ENCODE data around the gene SLC25A26. TPM values are rescaled to one million over a fixed set of nuclear protein-coding genes. Genes with fewer than 3 reads are reported as not detected.

SLC25A26 gene
- total and polyA plus RNA-seq, 2 experiments from 2014 or later: 19.8 to 25.7 TPM

DNA sequence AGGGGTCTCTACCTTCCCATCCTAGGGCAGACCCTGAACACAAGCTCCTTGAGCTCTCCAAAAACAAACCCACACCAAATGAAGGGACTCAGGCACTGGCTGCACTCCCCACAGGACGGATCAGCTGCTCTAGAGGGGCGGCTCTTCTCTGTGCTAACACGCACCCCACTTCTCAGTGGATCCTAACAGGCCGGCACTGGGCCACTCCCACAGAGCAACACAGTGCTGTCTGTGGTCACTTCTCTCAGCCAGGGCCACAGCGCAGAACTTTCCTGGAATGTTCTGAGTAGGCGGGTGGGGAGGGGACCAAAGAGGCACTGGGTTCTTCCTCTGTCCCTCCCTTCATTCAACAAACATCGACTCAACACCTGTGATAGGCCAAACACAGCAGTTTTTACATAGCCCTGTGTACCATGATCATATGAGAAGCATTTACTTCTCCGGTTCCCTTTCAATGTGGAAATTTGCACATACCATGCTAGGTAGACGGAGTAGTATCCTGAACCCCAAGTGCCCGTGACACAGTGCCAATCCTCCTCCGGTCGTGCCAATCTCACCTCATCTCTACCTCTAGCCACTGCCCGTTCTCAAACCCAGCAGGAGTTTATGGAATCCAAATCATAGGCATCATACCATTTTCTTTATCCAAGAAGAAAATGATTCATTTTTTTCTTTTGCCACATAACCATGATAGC, 181.9 kb downstream of the SLC25A26 start:
- TF ChIP-seq EZH2 (IDR thresholded peaks at IDR 0.05; ENCODE audit: borderline replicate concordance) (no peak), EZH2phosphoT487 (IDR thresholded peaks at IDR 0.05; ENCODE audit: low read depth, severe bottlenecking, unreplicated experiment) (no peak)
- TF ChIP-seq, protein P1, sequence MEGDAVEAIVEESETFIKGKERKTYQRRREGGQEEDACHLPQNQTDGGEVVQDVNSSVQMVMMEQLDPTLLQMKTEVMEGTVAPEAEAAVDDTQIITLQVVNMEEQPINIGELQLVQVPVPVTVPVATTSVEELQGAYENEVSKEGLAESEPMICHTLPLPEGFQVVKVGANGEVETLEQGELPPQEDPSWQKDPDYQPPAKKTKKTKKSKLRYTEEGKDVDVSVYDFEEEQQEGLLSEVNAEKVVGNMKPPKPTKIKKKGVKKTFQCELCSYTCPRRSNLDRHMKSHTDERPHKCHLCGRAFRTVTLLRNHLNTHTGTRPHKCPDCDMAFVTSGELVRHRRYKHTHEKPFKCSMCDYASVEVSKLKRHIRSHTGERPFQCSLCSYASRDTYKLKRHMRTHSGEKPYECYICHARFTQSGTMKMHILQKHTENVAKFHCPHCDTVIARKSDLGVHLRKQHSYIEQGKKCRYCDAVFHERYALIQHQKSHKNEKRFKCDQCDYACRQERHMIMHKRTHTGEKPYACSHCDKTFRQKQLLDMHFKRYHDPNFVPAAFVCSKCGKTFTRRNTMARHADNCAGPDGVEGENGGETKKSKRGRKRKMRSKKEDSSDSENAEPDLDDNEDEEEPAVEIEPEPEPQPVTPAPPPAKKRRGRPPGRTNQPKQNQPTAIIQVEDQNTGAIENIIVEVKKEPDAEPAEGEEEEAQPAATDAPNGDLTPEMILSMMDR (IDR thresholded peaks at IDR 0.05; ENCODE audit: poor library complexity): no peak
- Histone ChIP-seq H3K4me1 (ENCODE audit: insufficient read depth) (peaks cover 6% of the 10 kb centered on the region), H2AFZ (no peak overlapping the region), H3K27ac (no peak overlapping the region), H3K4me2 (no peak overlapping the region), H3K36me3 (replicated peaks; ENCODE audit: insufficient read depth, low read depth) (no peaks in the 10 kb centered on the region), H4K20me1 (ENCODE audit: insufficient read depth, poor library complexity, severe bottlenecking) (no peaks in the 10 kb centered on the region), H3K4me3 (no peak overlapping the region), H3K79me2 (no peaks in the 10 kb centered on the region), H3K9me3 (ENCODE audit: low read depth) (no peaks in the 10 kb centered on the region), H3K9me2 (replicated peaks; ENCODE audit: insufficient read depth) (no peaks in the 10 kb centered on the region), H3K27me3 (no peaks in the 10 kb centered on the region)
- 96% methylated on average over 13 of the region's 13 CpGs for WGBS (ENCODE audit: low lambda C conversion rate, missing lambda C conversion rate)
- DNase-seq (ENCODE audit: low spot score): no peak

DNA sequence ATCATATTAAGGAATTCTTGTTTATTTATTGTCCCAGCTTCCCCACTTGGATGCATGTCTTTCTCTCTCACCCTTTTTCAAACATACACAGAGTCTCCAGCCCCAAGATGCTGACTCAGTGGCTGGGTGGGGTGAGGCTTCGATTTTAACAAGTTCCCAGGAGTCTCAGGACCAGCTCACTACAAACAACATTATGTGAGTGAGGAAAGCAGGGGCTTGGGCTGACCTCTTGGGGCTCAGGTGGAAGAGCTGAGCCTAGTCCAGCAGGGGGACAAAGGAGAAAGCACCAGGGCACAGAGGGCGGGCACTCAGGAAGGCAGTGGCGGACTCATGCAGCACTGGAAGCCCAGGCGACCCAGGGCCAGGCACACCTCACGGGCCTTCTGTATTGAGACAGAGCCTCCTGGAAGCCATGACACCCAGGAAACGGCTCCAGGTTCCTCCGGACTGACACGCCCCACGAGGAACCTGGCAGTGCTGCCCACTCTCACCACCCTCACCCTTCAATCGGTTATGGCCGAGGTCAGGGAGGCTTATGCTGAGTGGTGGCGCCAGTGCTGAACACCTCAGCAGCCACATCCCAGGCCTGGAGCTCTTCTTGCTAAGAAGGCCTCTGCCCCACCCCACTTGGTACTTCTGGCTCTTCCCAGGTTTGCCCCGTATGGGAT, 182.7 kb downstream of the SLC25A26 start:
- no peak overlapping the region for H3K4me2 ChIP-seq
- no peaks in the 10 kb centered on the region for H3K79me2 ChIP-seq
- no peak overlapping the region for H2AFZ ChIP-seq
- no peaks in the 10 kb centered on the region for H3K27me3 ChIP-seq
- no peak overlapping the region for H3K27ac ChIP-seq
- no peaks in the 10 kb centered on the region for H4K20me1 ChIP-seq (ENCODE audit: insufficient read depth, poor library complexity, severe bottlenecking)
- no peak for DNase-seq (ENCODE audit: low spot score)
- no peak for TF ChIP-seq EZH2phosphoT487 (IDR thresholded peaks at IDR 0.05; ENCODE audit: low read depth, severe bottlenecking, unreplicated experiment)
- TF ChIP-seq, protein P1 (IDR thresholded peaks at IDR 0.05; ENCODE audit: poor library complexity): no peak
- no peak for TF ChIP-seq EZH2 (IDR thresholded peaks at IDR 0.05; ENCODE audit: borderline replicate concordance)
- no peaks in the 10 kb centered on the region for H3K9me3 ChIP-seq (ENCODE audit: low read depth)
- WGBS (ENCODE audit: low lambda C conversion rate, missing lambda C conversion rate): 82% methylated on average over 13 of the region's 13 CpGs
- no peaks in the 10 kb centered on the region for H3K9me2 ChIP-seq (replicated peaks; ENCODE audit: insufficient read depth)
- H3K4me1 ChIP-seq (ENCODE audit: insufficient read depth): peaks cover 6% of the 10 kb centered on the region
- no peaks in the 10 kb centered on the region for H3K36me3 ChIP-seq (replicated peaks; ENCODE audit: insufficient read depth, low read depth)
- no peak overlapping the region for H3K4me3 ChIP-seq

DNA sequence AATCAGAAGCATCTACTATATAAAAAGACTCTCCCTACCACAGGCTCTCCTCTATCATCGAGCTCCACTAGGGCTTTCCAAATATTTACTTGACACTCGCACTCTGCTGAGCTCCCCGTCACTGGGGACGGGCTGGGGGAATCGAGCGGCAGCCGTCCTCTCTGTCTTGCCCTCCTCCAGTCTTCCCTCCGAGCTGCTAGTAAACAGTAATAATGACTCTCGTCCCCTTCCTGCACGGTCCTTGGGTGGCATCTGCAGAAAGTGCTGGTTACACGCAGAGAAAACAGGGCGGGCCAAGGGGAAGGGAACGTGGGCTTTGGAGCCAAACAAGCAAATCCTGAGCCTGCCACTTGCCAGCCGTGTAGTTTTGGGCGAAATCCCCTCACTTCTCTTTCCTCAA, 183.4 kb downstream of the SLC25A26 start:
- no peak overlapping the region for H3K4me3 ChIP-seq
- no peak overlapping the region for H2AFZ ChIP-seq
- H3K27ac ChIP-seq: no peak overlapping the region
- no peaks in the 10 kb centered on the region for H3K36me3 ChIP-seq (replicated peaks; ENCODE audit: insufficient read depth, low read depth)
- 45% methylated on average over 15 of the region's 15 CpGs for WGBS (ENCODE audit: low lambda C conversion rate, missing lambda C conversion rate)
- no peak overlapping the region for H3K4me2 ChIP-seq
- TF ChIP-seq EZH2phosphoT487 (IDR thresholded peaks at IDR 0.05; ENCODE audit: low read depth, severe bottlenecking, unreplicated experiment): no peak
- no peak for TF ChIP-seq EZH2 (IDR thresholded peaks at IDR 0.05; ENCODE audit: borderline replicate concordance)
- TF ChIP-seq, protein P1 (IDR thresholded peaks at IDR 0.05; ENCODE audit: poor library complexity): no peak
- H3K4me1 ChIP-seq (ENCODE audit: insufficient read depth): peaks cover 6% of the 10 kb centered on the region
- DNase-seq (ENCODE audit: low spot score): no peak
- H4K20me1 ChIP-seq (ENCODE audit: insufficient read depth, poor library complexity, severe bottlenecking): no peaks in the 10 kb centered on the region
- no peaks in the 10 kb centered on the region for H3K79me2 ChIP-seq
- no peaks in the 10 kb centered on the region for H3K9me3 ChIP-seq (ENCODE audit: low read depth)
- H3K27me3 ChIP-seq: no peaks in the 10 kb centered on the region
- no peaks in the 10 kb centered on the region for H3K9me2 ChIP-seq (replicated peaks; ENCODE audit: insufficient read depth)

Measured in hepatocyte (in vitro differentiated cells).